ENCODE data around the gene PRKCA.

PRKCA gene

GRCh38 chr17:66564992-66565465, 262.6 kb downstream of the PRKCA start:
- no CpG with 5 or more reads among the region's 4 CpGs for WGBS, 2 donors (ENCODE audit: extremely low coverage in 2 of 2, insufficient read length in 2 of 2, insufficient replicate concordance in 1 of 2)

GRCh38 chr17:66567234-66568170, 265.1 kb downstream of the PRKCA start:
- peaks cover 8 to 9% of the 10 kb centered on the region in 2 donors for H3K4me1 ChIP-seq (ENCODE audit: control insufficient read depth in 2 of 2, insufficient read depth in 1 of 2, low read depth in 1 of 2, low read length in 2 of 2)
- H3K4me2 ChIP-seq (ENCODE audit: insufficient read depth, low read length, poor library complexity, severe bottlenecking): no peak overlapping the region
- no peak overlapping the region for H2BK15ac ChIP-seq (ENCODE audit: low read length)
- DNase-seq (ENCODE audit: low spot score): peak; percentile 59
- H3K4ac ChIP-seq (ENCODE audit: low read length): no peak overlapping the region
- H2AFZ ChIP-seq (ENCODE audit: low read length): no peak overlapping the region
- no peaks in the 10 kb centered on the region for H3K27me3 ChIP-seq (ENCODE audit: control insufficient read depth in 3 of 3, insufficient read depth in 3 of 3, low read depth in 1 of 3, low read length in 3 of 3)
- WGBS, 2 donors (ENCODE audit: extremely low coverage in 2 of 2, insufficient read length in 2 of 2, insufficient replicate concordance in 1 of 2): no CpG with 5 or more reads among the region's 15 CpGs
- H2BK120ac ChIP-seq (ENCODE audit: low read depth, low read length): no peak overlapping the region
- H2BK12ac ChIP-seq (ENCODE audit: low read length): no peak overlapping the region
- no peak overlapping the region for H3K18ac ChIP-seq (ENCODE audit: low read length)
- H3K79me1 ChIP-seq (ENCODE audit: low read depth, low read length): no peaks in the 10 kb centered on the region
- H2AK5ac ChIP-seq (ENCODE audit: low read depth, low read length): no peak overlapping the region
- no peaks in the 10 kb centered on the region for H3K36me3 ChIP-seq (replicated peaks in 1 of 2; ENCODE audit: control insufficient read depth in 2 of 2, insufficient read depth in 2 of 2, low read length in 2 of 2)
- H4K91ac ChIP-seq (ENCODE audit: low read depth, low read length, poor library complexity): no peak overlapping the region
- H2BK5ac ChIP-seq (ENCODE audit: low read length): no peak overlapping the region
- H4K8ac ChIP-seq (ENCODE audit: low read depth, low read length): no peak overlapping the region
- no peak overlapping the region for H3K9ac ChIP-seq (ENCODE audit: low read depth, low read length, poor library complexity)
- H3K14ac ChIP-seq (ENCODE audit: low read length): no peak overlapping the region
- H3K4me3 ChIP-seq (ENCODE audit: low read length in 2 of 2): no peak overlapping the region
- H3K23ac ChIP-seq (ENCODE audit: low read depth, low read length, poor library complexity): no peak overlapping the region
- H3K9me3 ChIP-seq (replicated peaks in 1 of 2; ENCODE audit: control insufficient read depth in 2 of 2, insufficient read depth in 1 of 2, low read depth in 1 of 2, low read length in 2 of 2): peaks cover 0 to 2% of the 10 kb centered on the region in 2 donors
- H3K27ac ChIP-seq (replicated peaks; ENCODE audit: low read length): no peak overlapping the region

More at GRCh38 chr17:66564992-66565465, 262.6 kb downstream of the PRKCA start:
- no peaks in the 10 kb centered on the region for H3K79me1 ChIP-seq (ENCODE audit: low read depth, low read length)
- no peak overlapping the region for H3K4me3 ChIP-seq (ENCODE audit: low read length in 2 of 2)
- no peak overlapping the region for H2BK15ac ChIP-seq (ENCODE audit: low read length)
- no peak overlapping the region for H4K8ac ChIP-seq (ENCODE audit: low read depth, low read length)
- H3K27ac ChIP-seq (replicated peaks; ENCODE audit: low read length): no peak overlapping the region
- no peaks in the 10 kb centered on the region for H3K27me3 ChIP-seq (ENCODE audit: control insufficient read depth in 3 of 3, insufficient read depth in 3 of 3, low read depth in 1 of 3, low read length in 3 of 3)
- H2BK12ac ChIP-seq (ENCODE audit: low read length): no peak overlapping the region
- no peak overlapping the region for H3K18ac ChIP-seq (ENCODE audit: low read length)
- no peak for DNase-seq (ENCODE audit: low spot score)
- H3K14ac ChIP-seq (ENCODE audit: low read length): no peak overlapping the region
- H2BK120ac ChIP-seq (ENCODE audit: low read depth, low read length): no peak overlapping the region
- H2AK5ac ChIP-seq (ENCODE audit: low read depth, low read length): no peak overlapping the region
- H4K91ac ChIP-seq (ENCODE audit: low read depth, low read length, poor library complexity): no peak overlapping the region
- H3K9me3 ChIP-seq (replicated peaks in 1 of 2; ENCODE audit: control insufficient read depth in 2 of 2, insufficient read depth in 1 of 2, low read depth in 1 of 2, low read length in 2 of 2): peaks cover 2% of the 10 kb centered on the region in 2 donors
- no peak overlapping the region for H3K23ac ChIP-seq (ENCODE audit: low read depth, low read length, poor library complexity)
- no peak overlapping the region for H3K9ac ChIP-seq (ENCODE audit: low read depth, low read length, poor library complexity)
- no peak overlapping the region for H3K4me2 ChIP-seq (ENCODE audit: insufficient read depth, low read length, poor library complexity, severe bottlenecking)
- H2BK5ac ChIP-seq (ENCODE audit: low read length): no peak overlapping the region
- H2AFZ ChIP-seq (ENCODE audit: low read length): peak overlapping the region; percentile 27
- H3K36me3 ChIP-seq (replicated peaks in 1 of 2; ENCODE audit: control insufficient read depth in 2 of 2, insufficient read depth in 2 of 2, low read length in 2 of 2): no peaks in the 10 kb centered on the region
- H3K4me1 ChIP-seq (ENCODE audit: control insufficient read depth in 2 of 2, insufficient read depth in 1 of 2, low read depth in 1 of 2, low read length in 2 of 2): peaks cover 8 to 9% of the 10 kb centered on the region in 2 donors
- no peak overlapping the region for H3K4ac ChIP-seq (ENCODE audit: low read length)

- no peak overlapping the region for H2BK15ac ChIP-seq (ENCODE audit: low read length)
- no peaks in the 10 kb centered on the region for H3K79me1 ChIP-seq (ENCODE audit: low read depth, low read length)
- no peak overlapping the region for H3K14ac ChIP-seq (ENCODE audit: low read length)
- H3K27me3 ChIP-seq (ENCODE audit: control insufficient read depth in 3 of 3, insufficient read depth in 3 of 3, low read depth in 1 of 3, low read length in 3 of 3): no peaks in the 10 kb centered on the region
- no peak overlapping the region for H2BK120ac ChIP-seq (ENCODE audit: low read depth, low read length)
- peaks cover 8 to 9% of the 10 kb centered on the region in 2 donors for H3K4me1 ChIP-seq (ENCODE audit: control insufficient read depth in 2 of 2, insufficient read depth in 1 of 2, low read depth in 1 of 2, low read length in 2 of 2)
- H2AK5ac ChIP-seq (ENCODE audit: low read depth, low read length): no peak overlapping the region
- peaks cover 0 to 2% of the 10 kb centered on the region in 2 donors for H3K9me3 ChIP-seq (replicated peaks in 1 of 2; ENCODE audit: control insufficient read depth in 2 of 2, insufficient read depth in 1 of 2, low read depth in 1 of 2, low read length in 2 of 2)
- no peak for DNase-seq (ENCODE audit: low spot score)
- H3K18ac ChIP-seq (ENCODE audit: low read length): no peak overlapping the region
- no peak overlapping the region for H3K9ac ChIP-seq (ENCODE audit: low read depth, low read length, poor library complexity)
- no peak overlapping the region for H2BK5ac ChIP-seq (ENCODE audit: low read length)
- no peak overlapping the region for H2AFZ ChIP-seq (ENCODE audit: low read length)
- no peak overlapping the region for H3K23ac ChIP-seq (ENCODE audit: low read depth, low read length, poor library complexity)
- H2BK12ac ChIP-seq (ENCODE audit: low read length): no peak overlapping the region
- H3K27ac ChIP-seq (replicated peaks; ENCODE audit: low read length): no peak overlapping the region
- WGBS, 2 donors (ENCODE audit: extremely low coverage in 2 of 2, insufficient read length in 2 of 2, insufficient replicate concordance in 1 of 2): no CpG with 5 or more reads among the region's 2 CpGs
- no peak overlapping the region for H3K4me2 ChIP-seq (ENCODE audit: insufficient read depth, low read length, poor library complexity, severe bottlenecking)
- no peak overlapping the region for H3K4ac ChIP-seq (ENCODE audit: low read length)
- H4K91ac ChIP-seq (ENCODE audit: low read depth, low read length, poor library complexity): no peak overlapping the region
- H3K36me3 ChIP-seq (replicated peaks in 1 of 2; ENCODE audit: control insufficient read depth in 2 of 2, insufficient read depth in 2 of 2, low read length in 2 of 2): no peaks in the 10 kb centered on the region
- H3K4me3 ChIP-seq (ENCODE audit: low read length in 2 of 2): no peak overlapping the region
- no peak overlapping the region for H4K8ac ChIP-seq (ENCODE audit: low read depth, low read length)
Measured at GRCh38 chr17:66569572-66569971, 267.2 kb downstream of the PRKCA start.

- Histone ChIP-seq H2AK5ac (ENCODE audit: low read depth, low read length) (no peak overlapping the region), H3K18ac (ENCODE audit: low read length) (no peak overlapping the region), H3K36me3 (replicated peaks in 1 of 2; ENCODE audit: control insufficient read depth in 2 of 2, insufficient read depth in 2 of 2, low read length in 2 of 2) (no peaks in the 10 kb centered on the region), H2BK12ac (ENCODE audit: low read length) (no peak overlapping the region), H3K4me1 (ENCODE audit: control insufficient read depth in 2 of 2, insufficient read depth in 1 of 2, low read depth in 1 of 2, low read length in 2 of 2) (peaks cover 0 to under 1% of the 10 kb centered on the region in 2 donors), H2BK120ac (ENCODE audit: low read depth, low read length) (no peak overlapping the region), H3K4me2 (ENCODE audit: insufficient read depth, low read length, poor library complexity, severe bottlenecking) (no peak overlapping the region), H2BK15ac (ENCODE audit: low read length) (no peak overlapping the region), H3K27ac (replicated peaks; ENCODE audit: low read length) (no peak overlapping the region), H3K4me3 (ENCODE audit: low read length in 2 of 2) (no peak overlapping the region), H3K4ac (ENCODE audit: low read length) (no peak overlapping the region), H4K91ac (ENCODE audit: low read depth, low read length, poor library complexity) (no peak overlapping the region), H3K14ac (ENCODE audit: low read length) (no peak overlapping the region), H2AFZ (ENCODE audit: low read length) (no peak overlapping the region), H3K79me1 (ENCODE audit: low read depth, low read length) (no peaks in the 10 kb centered on the region), H3K23ac (ENCODE audit: low read depth, low read length, poor library complexity) (no peak overlapping the region), H3K9me3 (replicated peaks in 1 of 2; ENCODE audit: control insufficient read depth in 2 of 2, insufficient read depth in 1 of 2, low read depth in 1 of 2, low read length in 2 of 2) (peaks cover 0 to 2% of the 10 kb centered on the region in 2 donors), H4K8ac (ENCODE audit: low read depth, low read length) (no peak overlapping the region), H3K9ac (ENCODE audit: low read depth, low read length, poor library complexity) (no peak overlapping the region), H2BK5ac (ENCODE audit: low read length) (no peak overlapping the region), H3K27me3 (ENCODE audit: control insufficient read depth in 3 of 3, insufficient read depth in 3 of 3, low read depth in 1 of 3, low read length in 3 of 3) (no peaks in the 10 kb centered on the region)
- WGBS, 2 donors (ENCODE audit: extremely low coverage in 2 of 2, insufficient read length in 2 of 2, insufficient replicate concordance in 1 of 2): no CpG with 5 or more reads among the region's 9 CpGs
- DNase-seq (ENCODE audit: low spot score): no peak
Measured at GRCh38 chr17:66570447-66571195, 268.2 kb downstream of the PRKCA start.

Measured in neuronal stem cell (in vitro differentiated cells).